ENCODE measurements around the gene DHCR24. TPM values are rescaled to one million over a fixed set of nuclear protein-coding genes. Genes with fewer than 3 reads are reported as not detected.

Gene DHCR24
- total RNA-seq, 1 donor from 2014 or later: 168 TPM

- FAIRE-seq (no peak), DNase-seq (ENCODE audit: low read depth) (no peak)
- Mint-ChIP-seq H3K27me3 (ENCODE audit: low read depth, unreplicated experiment) (no peaks in the 10 kb centered on the region), H3K9me3 (ENCODE audit: unreplicated experiment) (peaks cover 2% of the 10 kb centered on the region), H3K36me3 (ENCODE audit: low read depth, unreplicated experiment) (peaks cover 20% of the 10 kb centered on the region), H3K27ac (ENCODE audit: unreplicated experiment) (no peak overlapping the region), H3K4me1 (ENCODE audit: low read depth, unreplicated experiment) (peaks cover 15% of the 10 kb centered on the region), H3K4me3 (ENCODE audit: unreplicated experiment) (no peak overlapping the region)
- H3K36me3 ChIP-seq (ENCODE audit: insufficient read depth, low read length): peaks cover 38% of the 10 kb centered on the region
- peaks cover 40% of the 10 kb centered on the region for H4K20me1 ChIP-seq (ENCODE audit: insufficient read depth, low read length)
- H3K27ac ChIP-seq (ENCODE audit: low read depth, low read length): no peak overlapping the region
- H3K79me2 ChIP-seq (ENCODE audit: insufficient read depth, low read length): peaks cover 23% of the 10 kb centered on the region
- H2AFZ ChIP-seq (ENCODE audit: low read depth, low read length): no peak overlapping the region
- H3K27me3 ChIP-seq (ENCODE audit: insufficient read depth, low read length): no peaks in the 10 kb centered on the region
- H3K4me3 ChIP-seq (ENCODE audit: insufficient read depth, low read depth, low read length): no peak overlapping the region
- H3K9me3 ChIP-seq (ENCODE audit: insufficient read depth, low read depth, low read length): no peaks in the 10 kb centered on the region
- H3K4me2 ChIP-seq (ENCODE audit: low read length): no peak overlapping the region
- TF ChIP-seq, protein P1, sequence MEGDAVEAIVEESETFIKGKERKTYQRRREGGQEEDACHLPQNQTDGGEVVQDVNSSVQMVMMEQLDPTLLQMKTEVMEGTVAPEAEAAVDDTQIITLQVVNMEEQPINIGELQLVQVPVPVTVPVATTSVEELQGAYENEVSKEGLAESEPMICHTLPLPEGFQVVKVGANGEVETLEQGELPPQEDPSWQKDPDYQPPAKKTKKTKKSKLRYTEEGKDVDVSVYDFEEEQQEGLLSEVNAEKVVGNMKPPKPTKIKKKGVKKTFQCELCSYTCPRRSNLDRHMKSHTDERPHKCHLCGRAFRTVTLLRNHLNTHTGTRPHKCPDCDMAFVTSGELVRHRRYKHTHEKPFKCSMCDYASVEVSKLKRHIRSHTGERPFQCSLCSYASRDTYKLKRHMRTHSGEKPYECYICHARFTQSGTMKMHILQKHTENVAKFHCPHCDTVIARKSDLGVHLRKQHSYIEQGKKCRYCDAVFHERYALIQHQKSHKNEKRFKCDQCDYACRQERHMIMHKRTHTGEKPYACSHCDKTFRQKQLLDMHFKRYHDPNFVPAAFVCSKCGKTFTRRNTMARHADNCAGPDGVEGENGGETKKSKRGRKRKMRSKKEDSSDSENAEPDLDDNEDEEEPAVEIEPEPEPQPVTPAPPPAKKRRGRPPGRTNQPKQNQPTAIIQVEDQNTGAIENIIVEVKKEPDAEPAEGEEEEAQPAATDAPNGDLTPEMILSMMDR (IDR thresholded peaks at IDR 0.05; ENCODE audit: insufficient read depth, low read depth, low read length): no peak
- no peak for TF ChIP-seq EZH2 (IDR thresholded peaks at IDR 0.05; ENCODE audit: insufficient read depth, low read length)
- H3K4me1 ChIP-seq (ENCODE audit: insufficient read depth, low read length): peaks cover 13% of the 10 kb centered on the region
- H3K9ac ChIP-seq (ENCODE audit: low read length): no peak overlapping the region
These were observed 10.2 kb downstream of the DHCR24 start for GRCh38 chr1:54876814-54877213.

DNA sequence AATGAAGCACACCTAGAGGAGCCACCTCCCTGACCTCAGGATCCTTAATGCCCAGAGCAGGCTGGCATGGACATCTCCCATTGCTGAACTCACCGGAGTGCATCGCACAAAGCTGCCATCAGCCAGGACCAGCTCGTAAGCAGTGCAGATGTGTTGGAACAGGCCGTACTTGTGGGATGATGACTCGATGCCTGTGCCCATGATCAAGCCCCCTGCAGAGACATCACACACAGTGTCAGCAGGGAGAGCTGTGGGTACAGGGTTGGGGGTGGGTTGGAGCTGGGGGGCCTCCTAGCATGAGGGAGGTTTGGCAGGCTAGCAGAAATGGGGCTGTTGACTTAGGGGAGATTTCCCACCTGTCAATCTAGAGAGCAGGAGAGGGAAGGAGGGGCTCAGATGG, 12.0 kb downstream of the DHCR24 start:
- Histone ChIP-seq H3K4me3 (ENCODE audit: insufficient read depth, low read depth, low read length) (no peak overlapping the region), H3K27me3 (ENCODE audit: insufficient read depth, low read length) (no peaks in the 10 kb centered on the region), H3K4me2 (ENCODE audit: low read length) (no peak overlapping the region), H4K20me1 (ENCODE audit: insufficient read depth, low read length) (peaks cover 40% of the 10 kb centered on the region), H3K79me2 (ENCODE audit: insufficient read depth, low read length) (peaks cover 22% of the 10 kb centered on the region), H3K27ac (ENCODE audit: low read depth, low read length) (no peak overlapping the region), H3K36me3 (ENCODE audit: insufficient read depth, low read length) (peaks cover 49% of the 10 kb centered on the region), H3K4me1 (ENCODE audit: insufficient read depth, low read length) (peaks cover 13% of the 10 kb centered on the region), H2AFZ (ENCODE audit: low read depth, low read length) (no peak overlapping the region), H3K9me3 (ENCODE audit: insufficient read depth, low read depth, low read length) (no peaks in the 10 kb centered on the region), H3K9ac (ENCODE audit: low read length) (no peak overlapping the region)
- peaks cover 15% of the 10 kb centered on the region for H3K4me1 Mint-ChIP-seq (ENCODE audit: low read depth, unreplicated experiment)
- DNase-seq (ENCODE audit: low read depth): no peak
- no peaks in the 10 kb centered on the region for H3K27me3 Mint-ChIP-seq (ENCODE audit: low read depth, unreplicated experiment)
- TF ChIP-seq EZH2 (IDR thresholded peaks at IDR 0.05; ENCODE audit: insufficient read depth, low read length): no peak
- TF ChIP-seq, protein P1 (IDR thresholded peaks at IDR 0.05; ENCODE audit: insufficient read depth, low read depth, low read length): no peak
- H3K36me3 Mint-ChIP-seq (ENCODE audit: low read depth, unreplicated experiment): peaks cover 14% of the 10 kb centered on the region
- peaks cover under 1% of the 10 kb centered on the region for H3K9me3 Mint-ChIP-seq (ENCODE audit: unreplicated experiment)
- FAIRE-seq: no peak
- no peak overlapping the region for H3K27ac Mint-ChIP-seq (ENCODE audit: unreplicated experiment)
- no peak overlapping the region for H3K4me3 Mint-ChIP-seq (ENCODE audit: unreplicated experiment)

DNA sequence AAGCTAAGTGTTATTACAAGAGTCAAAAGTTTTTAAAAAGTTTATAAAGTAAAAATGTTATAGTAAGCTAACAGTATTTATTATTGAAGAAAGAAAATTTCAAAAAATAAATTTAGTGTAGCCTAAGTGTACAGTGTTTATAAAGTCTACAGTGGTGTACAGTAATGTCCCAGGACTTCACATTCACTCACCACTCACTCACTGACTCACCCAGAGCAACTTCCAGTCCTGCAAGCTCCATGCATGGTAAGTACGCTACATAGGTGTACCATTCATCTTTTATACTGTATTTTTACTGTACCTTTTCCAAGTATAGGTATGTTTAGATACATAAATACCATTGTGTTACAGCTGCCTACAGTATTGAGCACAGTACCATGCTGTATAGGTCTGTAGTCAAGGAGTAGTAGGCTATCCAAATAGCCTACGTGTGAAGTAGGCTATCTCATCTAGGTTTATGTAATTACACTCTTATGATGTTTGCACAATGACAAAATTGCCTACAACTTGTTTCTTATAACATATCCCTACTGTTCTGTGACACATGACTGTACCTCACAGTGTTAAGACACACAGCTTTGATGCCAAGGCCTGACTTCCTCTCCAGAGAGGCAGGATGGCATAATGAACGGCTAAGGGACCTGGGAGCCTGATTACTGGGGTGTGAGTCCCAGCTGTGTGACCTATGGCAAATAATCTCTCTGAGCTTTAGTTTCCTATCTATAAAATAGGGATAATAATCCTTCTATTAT, 12.7 kb downstream of the DHCR24 start:
- no peak overlapping the region for H3K4me3 ChIP-seq (ENCODE audit: insufficient read depth, low read depth, low read length)
- no peaks in the 10 kb centered on the region for H3K9me3 ChIP-seq (ENCODE audit: insufficient read depth, low read depth, low read length)
- H3K9ac ChIP-seq (ENCODE audit: low read length): no peak overlapping the region
- DNase-seq (ENCODE audit: low read depth) (no peak), FAIRE-seq (no peak)
- peak overlapping the region; percentile 36 for H3K4me2 ChIP-seq (ENCODE audit: low read length)
- Mint-ChIP-seq H3K4me3 (ENCODE audit: unreplicated experiment) (no peak overlapping the region), H3K36me3 (ENCODE audit: low read depth, unreplicated experiment) (peaks cover 14% of the 10 kb centered on the region), H3K4me1 (ENCODE audit: low read depth, unreplicated experiment) (peaks cover 15% of the 10 kb centered on the region), H3K27me3 (ENCODE audit: low read depth, unreplicated experiment) (no peaks in the 10 kb centered on the region), H3K27ac (ENCODE audit: unreplicated experiment) (no peak overlapping the region), H3K9me3 (ENCODE audit: unreplicated experiment) (no peaks in the 10 kb centered on the region)
- no peak overlapping the region for H2AFZ ChIP-seq (ENCODE audit: low read depth, low read length)
- H4K20me1 ChIP-seq (ENCODE audit: insufficient read depth, low read length): peaks cover 37% of the 10 kb centered on the region
- H3K27me3 ChIP-seq (ENCODE audit: insufficient read depth, low read length): no peaks in the 10 kb centered on the region
- TF ChIP-seq EZH2 (IDR thresholded peaks at IDR 0.05; ENCODE audit: insufficient read depth, low read length): no peak
- TF ChIP-seq, protein P1 (IDR thresholded peaks at IDR 0.05; ENCODE audit: insufficient read depth, low read depth, low read length): no peak
- H3K79me2 ChIP-seq (ENCODE audit: insufficient read depth, low read length): peaks cover 15% of the 10 kb centered on the region
- peaks cover 13% of the 10 kb centered on the region for H3K4me1 ChIP-seq (ENCODE audit: insufficient read depth, low read length)
- H3K36me3 ChIP-seq (ENCODE audit: insufficient read depth, low read length): peaks cover 50% of the 10 kb centered on the region
- H3K27ac ChIP-seq (ENCODE audit: low read depth, low read length): peak overlapping the region; percentile 21

Data from astrocyte (in vitro differentiated cells and primary cell).